ENCODE results near the gene ACSS1.

- TF ChIP-seq CTCF (IDR thresholded peaks at IDR 0.05) (no peak), POLR2A (IDR thresholded peaks at IDR 0.05) (no peak)
These were observed 76.1 kb downstream of the ACSS1 start for GRCh38 chr20:24981790-24982189.

All from body of pancreas (tissue), 4 donors.